ENCODE data around the gene POLH. TPM values are rescaled to one million over a fixed set of nuclear protein-coding genes. Genes with fewer than 3 reads are reported as not detected.
"Not testable (repeated sequence)": the region's sequence is repeated elsewhere in the genome, so short reads cannot be mapped to it uniquely, and the experiment has no call there.

POLH gene
- total and polyA plus RNA-seq, 2 experiments from 2014 or later = 5.8 to 7.9 TPM

DNA sequence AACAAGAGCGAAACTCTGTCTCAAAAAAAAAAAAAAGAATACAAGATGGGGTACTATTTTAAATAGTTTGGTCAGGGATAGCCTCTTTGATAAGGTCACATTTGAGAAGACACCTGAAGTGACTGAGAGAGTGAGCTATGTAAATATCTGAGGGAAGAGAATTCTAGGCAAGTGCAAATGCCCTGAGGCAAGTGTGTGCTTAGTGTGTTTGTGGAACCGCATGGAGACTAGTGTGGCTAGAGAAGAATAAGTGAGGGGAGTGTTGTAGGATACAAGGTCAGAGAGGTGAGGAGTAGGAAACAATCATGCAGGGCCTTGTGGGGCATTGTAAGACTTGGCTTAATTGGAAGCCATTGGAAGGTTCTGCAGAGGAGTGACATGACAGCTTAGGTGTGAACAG is 72.3 kb downstream of the POLH start:
- no peak for TF ChIP-seq ZNF331 (CRISPR knock-in tag; IDR thresholded peaks at IDR 0.05; ENCODE audit: low read depth)
- no peak for TF ChIP-seq ZNF114 (CRISPR knock-in tag; IDR thresholded peaks at IDR 0.05)
- TF ChIP-seq, protein P1, sequence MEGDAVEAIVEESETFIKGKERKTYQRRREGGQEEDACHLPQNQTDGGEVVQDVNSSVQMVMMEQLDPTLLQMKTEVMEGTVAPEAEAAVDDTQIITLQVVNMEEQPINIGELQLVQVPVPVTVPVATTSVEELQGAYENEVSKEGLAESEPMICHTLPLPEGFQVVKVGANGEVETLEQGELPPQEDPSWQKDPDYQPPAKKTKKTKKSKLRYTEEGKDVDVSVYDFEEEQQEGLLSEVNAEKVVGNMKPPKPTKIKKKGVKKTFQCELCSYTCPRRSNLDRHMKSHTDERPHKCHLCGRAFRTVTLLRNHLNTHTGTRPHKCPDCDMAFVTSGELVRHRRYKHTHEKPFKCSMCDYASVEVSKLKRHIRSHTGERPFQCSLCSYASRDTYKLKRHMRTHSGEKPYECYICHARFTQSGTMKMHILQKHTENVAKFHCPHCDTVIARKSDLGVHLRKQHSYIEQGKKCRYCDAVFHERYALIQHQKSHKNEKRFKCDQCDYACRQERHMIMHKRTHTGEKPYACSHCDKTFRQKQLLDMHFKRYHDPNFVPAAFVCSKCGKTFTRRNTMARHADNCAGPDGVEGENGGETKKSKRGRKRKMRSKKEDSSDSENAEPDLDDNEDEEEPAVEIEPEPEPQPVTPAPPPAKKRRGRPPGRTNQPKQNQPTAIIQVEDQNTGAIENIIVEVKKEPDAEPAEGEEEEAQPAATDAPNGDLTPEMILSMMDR (conservative IDR thresholded peaks at IDR 0.05; ENCODE audit: low read depth in 2 of 2) = no peak
- no peak for TF ChIP-seq EZH2 (IDR thresholded peaks at IDR 0.05; ENCODE audit: low read depth, unreplicated experiment)
- no peak for TF ChIP-seq ZNF462 (CRISPR knock-in tag; IDR thresholded peaks at IDR 0.05)
- TF ChIP-seq NANOG (IDR thresholded peaks at IDR 0.05; ENCODE audit: borderline replicate concordance) = no peak
- no peak for TF ChIP-seq STAT1 (IDR thresholded peaks at IDR 0.05; ENCODE audit: unreplicated experiment)
- TF ChIP-seq REST (IDR thresholded peaks at IDR 0.05; ENCODE audit: unreplicated experiment) = no peak
- TF ChIP-seq, protein P2, sequence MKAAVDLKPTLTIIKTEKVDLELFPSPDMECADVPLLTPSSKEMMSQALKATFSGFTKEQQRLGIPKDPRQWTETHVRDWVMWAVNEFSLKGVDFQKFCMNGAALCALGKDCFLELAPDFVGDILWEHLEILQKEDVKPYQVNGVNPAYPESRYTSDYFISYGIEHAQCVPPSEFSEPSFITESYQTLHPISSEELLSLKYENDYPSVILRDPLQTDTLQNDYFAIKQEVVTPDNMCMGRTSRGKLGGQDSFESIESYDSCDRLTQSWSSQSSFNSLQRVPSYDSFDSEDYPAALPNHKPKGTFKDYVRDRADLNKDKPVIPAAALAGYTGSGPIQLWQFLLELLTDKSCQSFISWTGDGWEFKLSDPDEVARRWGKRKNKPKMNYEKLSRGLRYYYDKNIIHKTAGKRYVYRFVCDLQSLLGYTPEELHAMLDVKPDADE (IDR thresholded peaks at IDR 0.05) = no peak
- TF ChIP-seq JUNB (IDR thresholded peaks at IDR 0.05; ENCODE audit: unreplicated experiment) = no peak
- no peak for TF ChIP-seq EZH2phosphoT487 (IDR thresholded peaks at IDR 0.05; ENCODE audit: unreplicated experiment)
- H3K4me1 ChIP-seq (ENCODE audit: insufficient read depth) = peaks cover 6% of the 10 kb centered on the region
- Mint-ChIP-seq H3K4me1 (peaks cover 10% of the 10 kb centered on the region; the same call in 2 of the 3 replicates), H3K4me3 (no peak overlapping the region), H3K9me3 (peaks cover 2% of the 10 kb centered on the region; the same call in 1 of the 3 replicates), H3K36me3 (ENCODE audit: low read depth) (no peaks in the 10 kb centered on the region), H3K27ac (no peak overlapping the region), H3K27me3 (ENCODE audit: insufficient read depth, low read depth, poor library complexity) (peaks cover 11% of the 10 kb centered on the region)
- DNase-seq (ENCODE audit: low spot score) = no peak
- H3K79me2 ChIP-seq (replicated peaks; ENCODE audit: insufficient read depth) = no peaks in the 10 kb centered on the region
- no peak for ATAC-seq
- no peak overlapping the region for H3K4me3 ChIP-seq
- no peak overlapping the region for H3K27ac ChIP-seq (ENCODE audit: low read depth)
- no peak overlapping the region for H3K4me2 ChIP-seq
- peaks cover 7% of the 10 kb centered on the region for H3F3A ChIP-seq (replicated peaks; ENCODE audit: low read depth)
- no peaks in the 10 kb centered on the region for H3K27me3 ChIP-seq (ENCODE audit: insufficient read depth)
- H4K20me1 ChIP-seq (replicated peaks; ENCODE audit: insufficient read depth) = no peaks in the 10 kb centered on the region; the same call in 1 of the 2 replicates
- H2AFZ ChIP-seq = no peak overlapping the region
- H3K36me3 ChIP-seq (ENCODE audit: insufficient read depth) = no peaks in the 10 kb centered on the region
- H3K9me2 ChIP-seq (ENCODE audit: insufficient read depth) = no peaks in the 10 kb centered on the region

DNA sequence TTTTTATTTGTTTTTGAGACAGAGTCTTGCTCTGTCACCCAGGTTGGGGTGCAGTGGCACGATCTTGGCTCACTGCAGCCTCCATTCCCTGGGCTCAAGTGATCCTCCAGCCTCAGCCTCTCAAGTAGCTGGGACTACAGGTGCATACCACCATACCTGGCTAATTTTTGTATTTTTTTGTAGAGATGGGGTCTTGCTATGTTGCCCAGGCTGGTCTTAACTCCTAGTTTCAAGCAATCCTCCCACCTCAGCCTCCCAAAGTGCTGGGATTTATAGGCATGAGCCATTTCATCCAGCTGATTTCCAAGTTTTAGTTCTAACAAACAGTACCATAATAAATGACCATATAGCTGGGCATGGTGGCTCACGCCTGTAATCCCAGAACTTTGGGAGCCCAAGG is 76.8 kb downstream of the POLH start:
- not testable (repeated sequence) for H3K9me3 Mint-ChIP-seq; H3K79me2 ChIP-seq (replicated peaks; ENCODE audit: insufficient read depth); H3K27ac ChIP-seq (ENCODE audit: low read depth); H3K36me3 ChIP-seq (ENCODE audit: insufficient read depth); H4K20me1 ChIP-seq (replicated peaks; ENCODE audit: insufficient read depth); H3K36me3 Mint-ChIP-seq (ENCODE audit: low read depth); H3K4me1 ChIP-seq (ENCODE audit: insufficient read depth); ATAC-seq; H3K4me3 Mint-ChIP-seq; H3K4me3 ChIP-seq; H3K27ac Mint-ChIP-seq; H3K4me2 ChIP-seq; H3K4me1 Mint-ChIP-seq; H3K27me3 Mint-ChIP-seq (ENCODE audit: insufficient read depth, low read depth, poor library complexity); H3K9me2 ChIP-seq (ENCODE audit: insufficient read depth); H3K27me3 ChIP-seq (ENCODE audit: insufficient read depth); H2AFZ ChIP-seq; DNase-seq (ENCODE audit: low spot score); H3F3A ChIP-seq (replicated peaks; ENCODE audit: low read depth)

Data from GM23338 (cell line).